NCI-H128 (cell line): ENCODE measurements around the gene TKT.
"Not testable (repeated sequence)": the region's sequence is repeated elsewhere in the genome, so short reads cannot be mapped to it uniquely, and the experiment has no call there.

Experiments
- DNase-seq: peaks from one replicate; lab custom pipeline; 2025; ENCODE audit not compliant: unreplicated experiment; lab: John Stamatoyannopoulos, UW

The TKT gene

DNA sequence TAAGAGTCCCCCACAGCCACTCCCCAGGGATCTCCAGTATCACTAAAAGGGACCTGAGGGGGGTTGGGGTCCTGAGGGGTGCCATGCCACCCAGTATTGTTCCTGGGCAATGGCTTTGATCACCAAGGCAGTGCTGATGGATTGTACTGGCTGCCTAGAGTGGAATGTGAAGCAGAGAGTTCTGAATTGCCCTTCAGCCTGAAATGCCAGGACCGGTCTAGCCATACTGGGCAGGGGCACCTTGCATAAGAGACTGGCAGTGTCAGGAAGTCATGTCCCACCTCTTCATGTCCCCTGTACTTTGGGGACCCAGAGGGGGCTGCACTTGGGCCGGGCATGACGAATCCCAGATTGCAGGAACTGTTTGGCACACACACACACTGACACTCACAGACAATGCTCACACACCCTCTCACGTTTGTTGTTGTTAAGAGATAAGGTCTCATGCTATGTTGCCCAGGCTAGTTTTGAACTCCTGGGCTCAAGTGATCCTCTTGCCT is 4.5 kb upstream of the TKT start:
- no peak for DNase-seq

GRCh38 chr3:53259427-53260259 is 3.8 kb upstream of the TKT start:
- no peak for DNase-seq

GRCh38 chr3:53258600-53259426 is 3.0 kb upstream of the TKT start:
- no peak for DNase-seq

DNA sequence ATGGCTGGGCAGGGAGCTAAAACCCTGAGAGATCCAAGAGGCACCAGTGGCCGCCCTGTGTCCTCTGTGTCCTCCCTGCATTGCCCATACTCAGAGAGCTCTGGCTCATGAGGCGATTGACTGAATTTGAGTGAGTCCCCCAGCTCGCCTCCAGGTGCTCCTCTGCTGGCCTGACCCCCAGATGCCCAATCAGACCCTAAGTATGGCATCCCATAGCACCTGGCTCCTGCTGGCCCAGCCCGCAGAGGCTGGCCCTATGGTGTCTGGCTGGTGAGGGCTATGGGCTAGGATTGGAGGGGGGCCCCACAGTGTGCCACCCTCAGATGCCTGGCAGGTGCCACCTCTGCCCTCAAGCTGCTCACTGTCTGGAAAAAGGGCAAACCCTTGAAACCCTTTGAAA is 1.6 kb upstream of the TKT start:
- DNase-seq, result no peak

DNA sequence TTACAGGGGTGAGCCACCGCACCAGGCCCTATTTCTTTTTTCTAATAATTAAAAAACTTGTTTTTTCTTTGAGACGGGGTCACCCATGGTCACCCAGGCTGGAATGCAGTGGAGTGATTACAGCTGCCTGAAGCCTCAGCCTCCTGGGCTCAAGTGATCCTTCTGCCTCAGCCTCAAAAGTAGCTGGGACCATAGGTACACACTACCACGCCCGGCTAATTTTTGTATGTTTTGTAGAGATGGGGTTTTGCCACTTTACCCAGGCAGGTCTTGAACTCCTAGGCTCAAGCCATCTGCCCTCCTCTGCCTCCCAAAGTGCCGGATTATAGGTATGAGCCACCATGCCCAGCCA is 858 bp upstream of the TKT start:
- DNase-seq, result no peak

DNA sequence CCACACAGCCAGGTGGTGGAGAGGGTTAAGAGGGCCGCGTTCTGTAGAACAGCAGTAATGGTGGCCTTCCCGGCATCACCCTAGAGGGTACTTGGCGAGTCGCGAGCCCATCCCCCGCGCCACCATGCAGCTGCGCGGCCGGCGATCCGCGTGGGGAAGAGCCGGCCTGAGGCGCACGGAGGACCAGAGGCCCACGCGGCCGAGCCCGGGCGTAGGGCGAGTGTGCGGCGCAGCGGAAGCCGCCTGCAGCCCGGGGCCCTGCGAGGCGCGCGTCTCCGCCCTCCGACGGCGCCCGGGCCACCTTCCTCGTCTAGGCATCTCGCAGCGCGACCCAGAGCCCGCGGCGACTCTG is 423 bp downstream of the TKT start:
- DNase-seq, result no peak

GRCh38 chr3:53254509-53255422 is 1.1 kb downstream of the TKT start:
- DNase-seq, result no peak

GRCh38 chr3:53253707-53254508 is 1.9 kb downstream of the TKT start:
- DNase-seq, result no peak

- DNase-seq, result not testable (repeated sequence)
These were observed 2.9 kb downstream of the TKT start for GRCh38 chr3:53252947-53253322.

GRCh38 chr3:53252096-53252946 is 3.5 kb downstream of the TKT start:
- no peak for DNase-seq

GRCh38 chr3:53250881-53251605 is 4.8 kb downstream of the TKT start:
- no peak for DNase-seq

- DNase-seq, result no peak
These were observed 5.4 kb downstream of the TKT start for GRCh38 chr3:53250453-53250852.

DNA sequence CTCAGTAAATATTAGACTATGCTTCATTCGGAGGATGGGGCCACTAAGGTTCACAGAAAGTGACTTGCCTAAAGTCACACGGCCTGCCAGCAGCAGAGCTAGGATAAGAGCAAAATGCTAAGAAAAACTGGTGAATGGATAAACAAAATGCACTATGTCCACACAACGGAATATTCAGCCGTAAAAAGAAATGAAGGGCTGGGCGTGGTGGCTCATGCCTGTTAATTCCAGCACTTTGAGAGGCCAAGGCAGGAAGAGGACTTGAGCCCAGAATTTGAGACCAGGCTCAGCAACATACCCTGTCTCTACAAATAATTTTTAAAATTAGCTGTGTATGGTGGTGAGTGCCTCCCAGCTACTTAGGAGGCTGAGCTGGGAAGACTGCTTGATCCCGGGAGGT is 7.7 kb downstream of the TKT start:
- DNase-seq, result no peak

DNA sequence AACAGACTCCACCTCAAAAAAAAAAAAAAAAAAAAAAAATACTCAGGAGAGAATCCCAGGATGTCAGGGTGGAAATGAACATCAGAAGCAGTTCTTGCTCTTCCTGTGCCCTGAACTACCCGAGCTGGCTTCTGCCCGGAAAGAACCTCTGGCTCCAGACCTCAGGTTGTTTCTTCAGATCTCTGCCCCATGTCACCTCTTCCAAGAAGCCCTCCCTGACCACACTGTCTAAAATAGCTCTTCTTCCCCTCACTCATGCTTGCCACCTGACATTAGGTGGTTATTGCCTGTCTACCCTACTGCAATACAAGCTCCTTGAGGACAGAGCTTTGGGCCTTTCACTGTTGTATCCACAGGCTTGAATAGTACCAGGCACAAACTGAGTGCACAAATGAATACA is 8.2 kb downstream of the TKT start:
- no peak for DNase-seq

DNA sequence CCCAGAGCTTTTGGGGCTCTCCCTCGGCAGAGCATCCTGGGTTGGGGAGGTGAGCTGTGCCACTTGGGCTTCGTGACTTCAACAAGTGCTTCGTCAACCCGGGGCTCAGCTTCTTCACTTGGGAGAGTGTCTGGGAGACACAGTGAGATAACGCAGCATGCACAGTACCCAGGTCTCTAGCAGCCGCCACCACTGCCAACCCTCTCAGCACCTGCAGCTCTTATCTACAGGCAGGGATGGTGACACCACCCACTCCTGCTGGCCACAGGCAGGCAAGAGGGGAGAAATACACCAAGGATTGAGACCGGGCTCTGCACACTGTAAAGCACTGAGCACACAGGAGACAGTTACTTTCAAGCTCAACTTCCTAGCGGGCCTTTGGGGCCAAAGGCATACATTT is 11.6 kb downstream of the TKT start:
- DNase-seq, result no peak

DNA sequence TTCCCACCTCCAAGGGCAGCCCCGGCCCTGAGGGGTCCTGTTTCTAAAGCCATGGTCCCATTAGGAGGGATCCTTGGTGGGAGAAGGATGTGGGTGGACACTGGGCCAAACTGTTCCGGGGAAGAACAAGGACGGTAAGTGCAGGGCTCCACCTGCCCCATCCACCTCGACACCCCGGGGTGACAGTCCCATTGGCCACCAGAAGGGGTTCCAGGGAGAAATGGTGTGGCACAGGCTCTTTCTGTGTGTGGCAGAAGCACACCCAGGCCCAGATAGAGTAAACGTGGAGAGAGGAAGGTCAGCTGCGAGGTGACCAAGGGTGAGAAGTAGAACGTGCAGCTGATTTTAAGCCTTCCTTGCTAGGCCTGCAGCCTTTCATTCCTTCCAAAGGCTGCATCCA is 12.0 kb downstream of the TKT start:
- DNase-seq, result no peak

DNA sequence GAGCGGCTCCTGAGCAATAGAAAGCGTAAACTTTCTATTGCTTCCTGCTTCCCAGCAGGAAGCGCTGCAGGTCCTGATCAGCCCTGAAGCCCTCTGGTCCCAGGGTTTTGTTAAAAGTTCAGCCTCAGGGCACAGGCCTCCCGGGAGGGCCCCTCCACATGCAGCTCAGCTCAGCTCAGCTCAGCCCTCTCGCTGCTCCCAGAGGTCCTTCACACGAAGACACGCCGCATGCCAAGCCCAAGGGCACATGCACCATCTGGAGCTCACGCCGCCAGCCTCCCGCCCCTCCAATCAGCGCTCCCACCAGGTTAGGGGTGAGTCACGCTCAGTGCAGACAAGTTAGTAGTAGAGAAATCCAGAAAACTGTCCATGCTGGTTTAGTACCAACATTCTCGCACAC is 12.7 kb downstream of the TKT start:
- no peak for DNase-seq

- no peak for DNase-seq
These were observed 13.2 kb downstream of the TKT start for GRCh38 chr3:53242642-53243041.

DNA sequence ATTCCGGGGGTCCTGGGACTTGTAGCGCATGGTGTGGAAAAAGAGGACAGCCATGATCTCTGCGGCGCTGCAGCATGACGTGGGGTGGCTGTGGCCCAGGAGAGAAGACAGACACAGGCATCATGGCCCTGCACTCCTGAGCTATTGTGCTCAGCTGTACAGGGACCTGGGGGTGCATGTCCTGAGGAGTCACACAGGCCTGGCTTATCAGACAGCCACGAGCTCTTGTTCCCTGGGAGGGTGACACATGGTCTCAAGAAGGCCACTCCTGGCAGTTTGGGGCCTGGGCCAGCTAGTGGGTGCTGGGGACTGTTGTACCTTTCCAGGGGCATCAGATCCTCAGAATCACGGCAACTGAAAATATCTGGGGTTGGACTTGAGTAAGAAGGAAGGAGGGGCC is 13.7 kb downstream of the TKT start:
- DNase-seq, result no peak
